ENCODE measurements around the gene RPP25L.

The RPP25L gene

DNA sequence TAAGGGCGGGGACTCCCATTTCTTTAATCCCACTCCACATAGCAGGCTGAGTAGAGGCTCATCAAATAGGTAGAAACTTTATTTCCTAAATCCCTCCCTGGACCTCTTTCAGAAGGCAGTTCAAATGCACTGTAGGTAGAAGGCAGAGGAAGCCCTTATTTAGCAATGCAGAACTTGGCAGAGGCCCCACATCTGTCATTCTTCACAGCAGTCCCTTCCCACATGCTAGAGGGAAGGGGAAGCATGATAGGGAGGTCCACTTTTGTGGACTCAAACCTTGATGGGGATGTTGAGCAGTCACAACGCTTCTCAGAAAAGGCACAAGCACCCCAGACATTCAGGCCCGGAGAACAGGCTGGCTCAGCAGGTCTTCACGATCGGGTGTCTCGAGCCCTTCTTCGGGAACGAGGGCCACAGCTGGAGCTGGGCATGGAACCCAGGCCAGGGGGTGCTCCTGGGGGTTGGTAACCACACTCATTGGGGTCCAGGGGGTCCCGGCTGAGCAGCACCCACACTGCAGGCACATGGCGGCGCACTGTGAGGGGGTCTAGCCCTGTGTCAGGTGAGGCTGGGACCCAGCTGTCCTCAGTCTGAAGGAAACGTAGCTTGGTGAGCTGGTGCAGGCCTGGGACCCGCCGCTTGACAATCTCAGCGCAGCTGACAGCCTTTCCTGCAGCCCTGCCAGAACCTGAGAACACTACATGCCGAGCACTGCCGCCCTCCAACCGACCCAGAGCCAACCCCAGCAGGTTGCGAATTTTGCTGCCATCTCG, 1.3 kb downstream of the RPP25L start:
- DNase-seq = no peak

DNA sequence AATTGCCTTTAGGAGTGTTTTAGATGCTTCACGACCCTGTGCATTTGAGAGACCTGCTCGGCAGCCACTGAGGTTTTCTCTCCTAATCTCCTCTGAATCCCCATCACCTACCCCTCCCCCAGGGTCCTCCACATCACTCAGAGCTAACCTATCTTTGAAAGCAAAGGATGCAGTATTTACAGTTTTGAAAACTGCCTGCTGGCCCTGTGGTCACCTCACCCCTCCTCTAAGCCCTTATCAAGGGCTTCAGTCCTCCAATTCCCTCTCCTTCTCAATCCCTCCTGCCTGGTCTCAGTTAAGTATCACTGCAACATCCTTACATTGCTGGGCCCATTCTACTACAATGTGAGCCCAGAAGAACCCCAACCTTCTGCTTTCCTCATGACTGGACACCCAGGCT, 4.6 kb downstream of the RPP25L start:
- DNase-seq = no peak

GRCh38 chr9:34606905-34607304, 5.0 kb downstream of the RPP25L start:
- no peak for DNase-seq

DNA sequence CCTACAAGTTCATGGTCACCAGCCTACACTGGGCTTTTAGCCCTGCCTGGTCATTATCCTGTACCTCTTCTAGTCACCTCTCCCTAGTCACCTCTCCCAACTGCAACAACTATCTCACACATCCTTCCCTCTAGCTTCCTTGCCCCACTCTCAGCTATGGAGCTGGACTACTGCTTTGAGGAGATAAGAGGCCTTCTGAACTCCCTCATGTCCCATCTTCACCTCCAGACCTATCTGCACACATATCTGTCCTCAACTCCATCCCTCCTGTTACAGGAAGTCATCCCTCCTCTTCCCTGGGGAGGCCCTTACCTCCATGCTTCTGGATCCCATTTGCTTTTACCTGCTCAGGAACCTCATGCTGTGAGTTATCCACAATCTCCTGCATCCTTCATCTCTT, 5.7 kb downstream of the RPP25L start:
- DNase-seq = no peak

- peak; percentile 88 for DNase-seq
Observed at GRCh38 chr9:34603610-34604231, 8.2 kb downstream of the RPP25L start.

GRCh38 chr9:34601937-34602573, 9.8 kb downstream of the RPP25L start:
- DNase-seq = no peak

DNA sequence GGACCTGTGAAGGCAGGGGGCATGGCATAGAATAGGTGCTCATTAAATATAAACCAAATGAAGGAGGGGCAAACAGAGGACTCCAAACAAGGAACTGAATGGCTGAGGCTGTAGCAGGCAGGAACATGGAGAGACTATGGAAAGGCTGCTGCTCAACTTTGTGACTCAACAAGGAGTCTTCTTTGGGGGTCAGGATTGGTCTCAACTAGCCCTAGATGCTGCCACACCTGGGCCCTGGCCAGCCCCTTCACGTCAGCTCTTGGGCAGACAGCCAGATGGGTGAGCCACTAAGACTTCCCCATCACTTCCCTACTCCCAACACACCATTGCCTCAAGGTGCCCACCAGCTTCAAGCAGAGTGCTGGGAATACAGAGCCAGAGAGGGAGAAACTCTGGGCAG, 11.0 kb downstream of the RPP25L start:
- no peak for DNase-seq

DNA sequence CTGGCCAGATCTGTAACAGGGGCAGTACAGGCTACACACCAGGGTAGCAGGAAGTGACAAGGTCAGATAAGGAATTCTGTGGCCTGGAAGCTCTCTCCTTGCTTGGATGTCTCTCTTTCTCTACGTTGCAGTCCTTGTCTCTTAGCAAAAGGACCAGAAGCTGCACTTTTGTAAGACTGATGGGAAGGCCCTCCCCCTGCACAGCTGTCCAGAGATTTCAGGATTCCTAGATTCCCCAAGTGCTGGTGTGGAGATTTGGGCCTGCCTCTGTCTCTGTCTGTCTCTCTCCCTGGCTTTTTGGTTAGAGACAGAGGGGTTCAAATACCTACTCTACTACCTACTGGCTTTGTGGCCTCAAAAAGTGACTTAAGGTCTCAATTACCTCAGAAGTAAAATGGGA, 12.4 kb downstream of the RPP25L start:
- peak; percentile 75 for DNase-seq

- DNase-seq = no peak
Observed at GRCh38 chr9:34594177-34594576, 17.7 kb downstream of the RPP25L start.

- peak; percentile 53 for DNase-seq
Observed at GRCh38 chr9:34592895-34593601, 18.8 kb downstream of the RPP25L start.

DNA sequence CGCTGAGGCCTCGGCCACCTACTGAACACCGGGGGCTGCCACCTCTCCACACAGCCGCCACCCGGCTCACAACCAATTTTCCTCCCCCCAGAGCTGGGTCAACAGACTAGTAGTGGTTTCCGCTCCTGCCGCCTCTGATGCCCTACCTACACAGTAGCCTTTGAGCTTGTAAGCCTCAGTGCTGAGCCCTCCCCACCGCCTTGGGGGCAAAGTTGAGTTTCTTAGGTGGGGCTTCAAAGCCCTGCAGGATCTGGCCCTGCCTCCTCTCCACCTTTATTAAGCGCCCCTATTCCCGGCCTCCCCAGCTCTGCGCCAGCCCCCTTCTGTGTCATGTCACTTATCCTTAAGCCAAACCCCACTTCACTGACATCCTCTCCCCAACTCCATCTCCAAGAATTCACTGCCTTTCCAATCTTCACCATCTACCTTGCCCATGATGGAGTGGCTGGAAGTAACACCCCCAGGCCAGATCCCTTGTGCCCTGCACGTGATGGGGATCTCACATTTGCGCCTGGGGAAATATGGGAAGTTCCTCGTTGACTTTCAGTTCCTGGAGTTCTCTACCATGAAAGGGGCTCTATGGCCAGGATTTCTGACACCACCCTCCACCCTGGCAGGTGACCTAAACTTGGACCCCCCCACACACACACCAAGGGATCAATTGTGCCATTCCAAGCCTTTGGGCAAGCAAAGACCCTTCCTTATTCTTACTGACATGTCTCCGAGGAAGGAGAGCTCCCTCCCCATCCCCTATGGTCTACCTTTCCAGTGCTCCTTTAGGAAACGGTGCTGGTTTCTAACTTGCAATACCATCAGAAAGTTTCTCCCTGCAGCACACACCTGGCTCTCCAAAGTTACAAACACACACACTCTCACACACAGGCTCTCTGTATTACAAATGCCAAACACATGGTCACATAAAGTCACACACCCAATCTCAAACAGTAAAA, 19.7 kb downstream of the RPP25L start:
- no peak for DNase-seq

DNA sequence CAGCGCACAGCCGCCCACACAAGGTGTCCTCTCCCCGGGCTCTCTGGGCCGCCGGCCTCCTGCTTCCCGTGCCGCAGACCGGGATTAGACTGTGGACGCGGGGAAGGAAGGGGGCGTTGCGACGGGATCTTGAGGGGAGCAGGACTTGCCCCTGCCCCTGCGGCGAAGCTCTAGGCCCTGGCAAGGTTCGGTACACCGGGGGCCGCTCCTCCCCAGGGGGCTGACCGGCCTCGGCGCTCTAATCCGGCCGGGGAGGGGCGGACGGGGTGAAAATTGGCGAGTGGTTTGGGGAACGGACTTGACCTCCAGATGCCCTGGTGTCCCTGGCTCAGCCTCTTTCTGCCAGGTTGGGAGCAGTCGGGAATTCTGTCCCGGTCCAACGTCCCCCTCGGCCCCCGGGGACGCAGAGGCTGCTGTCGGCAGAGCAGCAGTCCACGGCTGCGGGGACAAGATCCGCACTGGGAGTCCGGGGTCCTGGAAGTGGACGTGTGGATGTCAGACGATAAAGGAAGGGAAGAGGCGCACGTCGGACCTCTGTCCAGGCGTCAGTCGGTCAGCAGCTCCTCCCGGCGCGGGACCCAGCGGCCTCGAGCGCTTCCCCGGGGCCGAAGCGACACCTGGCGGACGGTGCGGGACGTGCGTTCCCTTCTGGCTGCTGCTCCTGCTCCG, 20.5 kb downstream of the RPP25L start:
- peak; percentile 73 for DNase-seq

- peak; percentile 37 for DNase-seq
Observed at GRCh38 chr9:34590381-34591247, 21.3 kb downstream of the RPP25L start.

DNA sequence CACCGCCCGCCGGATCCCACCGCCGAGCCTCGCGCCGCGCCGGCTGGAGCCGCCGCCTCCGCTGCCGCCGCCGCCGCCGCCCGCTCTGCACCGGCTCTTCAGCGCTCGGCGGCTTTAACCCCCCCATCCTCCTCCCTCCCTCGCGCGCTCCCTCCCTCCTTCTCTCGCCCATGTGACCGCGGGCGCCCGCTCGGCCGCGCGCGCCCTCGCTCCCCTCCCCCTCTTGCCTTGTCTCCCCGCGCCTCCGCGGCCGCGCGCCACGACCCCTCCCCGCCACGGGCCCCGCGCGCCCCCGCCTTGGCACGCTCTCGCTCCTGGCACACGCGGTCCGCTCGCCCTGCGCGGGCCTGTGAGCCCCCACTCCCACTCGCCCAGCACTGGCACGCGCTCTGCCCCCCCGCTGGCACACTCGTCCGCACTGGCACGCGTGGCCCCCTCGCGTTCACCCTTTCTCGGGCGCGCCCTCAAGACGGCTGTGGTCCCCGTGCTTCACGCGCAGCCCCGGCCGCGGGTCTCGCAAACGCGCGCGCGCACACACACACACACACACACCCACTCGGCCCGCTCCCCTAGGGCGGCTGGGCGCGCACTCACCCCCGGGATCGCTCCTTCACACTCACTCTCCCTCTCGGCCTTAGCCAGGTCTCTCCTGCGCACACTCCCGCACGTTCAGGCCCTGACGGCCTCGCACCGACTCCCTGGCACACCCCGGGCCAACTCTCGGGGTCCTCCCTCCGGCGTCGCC, 22.1 kb downstream of the RPP25L start, which contains the start of gene CNTFR:
Gene CNTFR, minus strand, starts transcription at position 89 of the 745 bp plus-strand sequence. CDS start 20,743 bp downstream, outside the sequence.
- DNase-seq = peak; percentile 81

DNA sequence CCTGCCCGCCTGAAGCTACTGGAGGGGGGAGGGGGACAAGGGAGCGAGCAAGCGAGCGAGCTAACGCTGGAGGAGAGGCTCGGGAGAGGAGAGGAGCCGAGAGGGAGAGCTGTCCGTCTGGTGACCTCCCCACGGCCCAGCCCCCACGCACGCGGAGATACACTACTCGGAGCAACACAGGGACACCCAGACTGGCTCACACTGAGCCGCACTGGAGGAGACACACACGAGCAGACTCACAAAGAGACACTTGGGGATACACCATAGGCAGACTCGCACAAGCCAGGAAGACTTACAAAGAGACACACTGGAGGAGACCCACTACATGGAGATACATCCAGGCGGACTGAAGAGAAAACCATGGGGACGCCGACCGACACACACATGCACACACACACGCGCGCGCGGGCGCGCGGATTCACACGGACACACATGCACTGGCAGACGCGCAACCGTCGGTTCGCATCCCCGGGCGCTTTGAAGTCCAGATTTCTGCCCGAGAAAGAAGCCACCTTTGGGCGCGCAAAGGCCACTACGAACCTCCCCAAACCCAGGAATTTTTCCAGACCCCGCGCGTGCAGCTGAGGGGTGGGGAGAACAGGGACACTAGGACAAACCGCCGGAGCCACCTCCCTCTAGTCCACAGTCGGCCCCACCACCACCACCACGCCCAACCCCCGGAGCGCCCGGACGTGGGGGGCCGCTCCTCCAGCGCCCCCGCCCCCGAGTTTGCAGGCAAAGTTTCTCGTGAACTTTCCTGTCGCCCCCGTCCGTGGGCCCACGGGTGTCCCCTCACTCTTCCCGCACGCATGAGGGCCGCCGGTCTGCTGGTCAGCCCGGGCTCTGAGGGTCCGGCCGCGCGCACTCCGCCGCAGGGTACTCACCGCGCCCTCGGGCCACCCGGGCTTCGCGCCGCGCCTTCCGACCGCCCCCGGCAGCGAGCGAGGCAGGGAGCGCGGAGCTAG, 22.9 kb downstream of the RPP25L start:
- peak; percentile 61 for DNase-seq

DNA sequence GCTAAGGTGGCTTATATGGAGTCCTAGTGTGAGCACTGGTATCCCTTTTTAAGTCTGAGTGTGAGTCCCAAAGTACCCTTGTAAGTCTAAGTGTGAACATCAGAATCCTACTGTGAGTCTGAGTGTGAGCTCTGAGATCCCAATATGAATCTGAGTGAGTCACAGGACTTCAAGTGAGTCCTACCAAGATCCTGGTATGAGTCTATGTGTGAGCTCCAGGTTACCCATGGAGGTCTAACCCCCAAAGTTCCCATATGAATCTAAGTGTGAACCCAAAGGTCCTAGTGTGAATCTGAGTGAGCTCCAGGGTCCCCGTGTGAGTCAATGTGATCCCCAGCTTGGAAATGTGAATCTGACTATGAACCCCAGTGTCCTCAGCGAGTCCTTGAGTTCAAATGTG, 24.6 kb downstream of the RPP25L start:
- no peak for DNase-seq

DNA sequence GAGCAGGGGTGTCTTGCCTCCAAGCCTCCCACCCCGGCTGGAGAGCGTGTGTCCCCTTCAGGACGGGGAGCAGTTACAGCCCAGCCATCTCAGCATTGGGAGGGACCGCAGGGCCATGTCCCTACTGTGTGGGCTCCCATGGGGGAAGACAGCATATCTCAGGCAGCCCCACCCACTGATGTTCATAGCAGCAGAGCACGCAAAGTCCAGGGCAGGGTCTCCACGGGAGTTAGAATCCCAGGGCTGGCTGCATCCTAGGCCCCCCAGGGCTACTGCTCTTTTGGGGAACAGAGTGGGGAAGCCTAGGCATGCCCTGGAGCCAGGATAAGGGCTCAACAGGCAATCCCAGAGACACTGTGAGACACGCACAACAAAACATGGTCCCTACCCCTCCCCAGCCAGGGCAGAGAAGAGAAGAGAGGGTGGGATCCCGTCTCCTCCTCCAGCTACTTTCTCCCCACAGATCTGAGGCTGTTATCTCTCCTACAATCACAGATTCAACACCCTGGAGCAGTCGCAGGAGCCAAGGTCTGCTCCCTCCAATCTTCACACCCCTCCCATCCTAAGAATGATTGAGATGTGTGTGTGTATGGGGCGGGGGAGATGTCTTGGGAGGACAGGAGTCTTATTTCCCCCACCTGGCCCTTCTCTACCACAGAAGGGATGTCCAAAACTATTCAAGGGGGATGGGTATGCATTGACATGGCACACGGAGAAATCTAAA, 25.8 kb downstream of the RPP25L start:
- DNase-seq = no peak

DNA sequence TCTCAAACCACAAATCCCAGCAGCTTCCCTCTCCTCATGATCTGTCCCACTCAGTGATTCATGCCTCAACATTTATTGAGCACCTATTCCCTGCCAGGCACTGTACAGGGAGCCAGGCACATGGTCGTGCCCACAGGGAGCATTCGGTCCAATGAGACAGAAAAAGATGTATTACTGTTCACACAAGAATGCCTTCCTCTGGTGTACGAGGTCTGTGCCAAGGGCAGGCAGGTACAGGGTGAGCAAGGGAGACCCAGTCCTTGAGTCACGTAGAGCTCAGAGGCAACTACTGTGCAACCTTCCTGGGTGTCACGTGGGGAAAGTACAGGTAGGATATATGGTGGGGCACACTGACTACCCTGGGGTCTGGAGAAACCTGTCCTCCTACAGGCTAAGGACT, 26.9 kb downstream of the RPP25L start:
- DNase-seq = no peak
